Measurements from ENCODE around the gene LOXL1.

DNA sequence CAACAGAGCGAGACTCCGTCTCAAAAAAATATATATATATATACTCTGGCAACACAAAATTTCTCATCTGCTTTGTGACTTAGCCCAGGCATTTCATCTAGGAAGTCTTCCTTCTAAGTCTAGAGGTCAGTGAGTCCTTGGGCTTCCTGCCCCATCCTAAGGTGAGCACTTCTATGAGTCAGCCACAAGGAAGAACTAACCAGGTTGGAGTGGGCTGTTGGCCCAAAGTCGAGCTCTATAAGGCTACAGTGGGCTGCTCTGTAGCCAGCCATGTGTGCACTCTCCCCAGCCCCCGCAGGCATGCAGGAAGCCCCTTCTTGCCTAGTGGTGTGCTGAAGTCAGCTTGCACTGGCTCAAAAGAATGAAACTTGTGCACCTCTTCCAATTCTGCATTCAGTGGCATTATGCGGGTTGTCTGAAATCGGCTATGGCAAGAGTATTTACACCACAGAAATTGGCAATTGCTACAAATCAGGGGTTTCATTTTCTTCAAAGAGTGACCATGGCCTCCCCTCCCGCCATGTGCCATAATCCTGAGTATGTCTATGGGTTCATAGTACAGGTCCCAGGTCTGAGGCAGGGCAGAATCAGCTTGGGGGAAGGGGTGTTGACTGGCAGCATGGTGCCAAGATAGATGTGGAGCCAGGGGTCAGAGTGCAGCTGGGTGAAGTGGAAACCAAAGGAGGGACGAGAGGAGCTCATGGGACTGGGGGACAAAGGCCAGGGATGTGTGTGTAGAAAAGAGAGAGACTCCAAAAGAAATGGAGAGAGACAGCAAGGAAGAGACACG lies 22.0 kb upstream of the LOXL1 start:
- TF ChIP-seq, protein P1, sequence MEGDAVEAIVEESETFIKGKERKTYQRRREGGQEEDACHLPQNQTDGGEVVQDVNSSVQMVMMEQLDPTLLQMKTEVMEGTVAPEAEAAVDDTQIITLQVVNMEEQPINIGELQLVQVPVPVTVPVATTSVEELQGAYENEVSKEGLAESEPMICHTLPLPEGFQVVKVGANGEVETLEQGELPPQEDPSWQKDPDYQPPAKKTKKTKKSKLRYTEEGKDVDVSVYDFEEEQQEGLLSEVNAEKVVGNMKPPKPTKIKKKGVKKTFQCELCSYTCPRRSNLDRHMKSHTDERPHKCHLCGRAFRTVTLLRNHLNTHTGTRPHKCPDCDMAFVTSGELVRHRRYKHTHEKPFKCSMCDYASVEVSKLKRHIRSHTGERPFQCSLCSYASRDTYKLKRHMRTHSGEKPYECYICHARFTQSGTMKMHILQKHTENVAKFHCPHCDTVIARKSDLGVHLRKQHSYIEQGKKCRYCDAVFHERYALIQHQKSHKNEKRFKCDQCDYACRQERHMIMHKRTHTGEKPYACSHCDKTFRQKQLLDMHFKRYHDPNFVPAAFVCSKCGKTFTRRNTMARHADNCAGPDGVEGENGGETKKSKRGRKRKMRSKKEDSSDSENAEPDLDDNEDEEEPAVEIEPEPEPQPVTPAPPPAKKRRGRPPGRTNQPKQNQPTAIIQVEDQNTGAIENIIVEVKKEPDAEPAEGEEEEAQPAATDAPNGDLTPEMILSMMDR (conservative IDR thresholded peaks at IDR 0.05; ENCODE audit: low read depth, low read length), result no peak
- no peak for TF ChIP-seq EZH2 (IDR thresholded peaks at IDR 0.05; ENCODE audit: borderline replicate concordance, low read depth, low read length, poor library complexity, severe bottlenecking)

All from A673 (cell line).